ENCODE results near the gene CCDC57. TPM values are rescaled to one million over a fixed set of nuclear protein-coding genes. Genes with fewer than 3 reads are reported as not detected.

Gene CCDC57
- total RNA-seq, 1 experiment from 2014 or later, result 8.4 TPM

GRCh38 chr17:82173351-82174041, 39.1 kb downstream of the CCDC57 start:
- no peak for DNase-seq (ENCODE audit: low read depth)
- in situ Hi-C loops (cut with HindIII; ENCODE audit: low pct_unique_long_range_greater_than_20kb, low sequenced_read_pairs), result no loop called here

- in situ Hi-C loops (cut with HindIII; ENCODE audit: low pct_unique_long_range_greater_than_20kb, low sequenced_read_pairs), result no loop called here
- DNase-seq (ENCODE audit: low read depth), result no peak
Measured at GRCh38 chr17:82172486-82173160, 40.0 kb downstream of the CCDC57 start.

- no peak for DNase-seq (ENCODE audit: low read depth)
- in situ Hi-C loops (cut with HindIII; ENCODE audit: low pct_unique_long_range_greater_than_20kb, low sequenced_read_pairs), result no loop called here
Measured at GRCh38 chr17:82171750-82172375, 40.8 kb downstream of the CCDC57 start.

- DNase-seq (ENCODE audit: low read depth), result peak; percentile 18
- in situ Hi-C loops (cut with HindIII; ENCODE audit: low pct_unique_long_range_greater_than_20kb, low sequenced_read_pairs), result no loop called here
Measured at GRCh38 chr17:82170412-82170961, 42.2 kb downstream of the CCDC57 start.

GRCh38 chr17:82168568-82168967, 44.1 kb downstream of the CCDC57 start:
- in situ Hi-C loops (cut with HindIII; ENCODE audit: low pct_unique_long_range_greater_than_20kb, low sequenced_read_pairs), result no loop called here
- no peak for DNase-seq (ENCODE audit: low read depth)

- in situ Hi-C loops (cut with HindIII; ENCODE audit: low pct_unique_long_range_greater_than_20kb, low sequenced_read_pairs), result no loop called here
- no peak for DNase-seq (ENCODE audit: low read depth)
Measured at GRCh38 chr17:82167028-82167427, 45.6 kb downstream of the CCDC57 start.

- in situ Hi-C loops (cut with HindIII; ENCODE audit: low pct_unique_long_range_greater_than_20kb, low sequenced_read_pairs), result no loop called here
- DNase-seq (ENCODE audit: low read depth), result no peak
Measured at GRCh38 chr17:82164853-82165252, 47.8 kb downstream of the CCDC57 start.

GRCh38 chr17:82161216-82161615, 51.4 kb downstream of the CCDC57 start:
- no peak for DNase-seq (ENCODE audit: low read depth)
- in situ Hi-C loops (cut with HindIII; ENCODE audit: low pct_unique_long_range_greater_than_20kb, low sequenced_read_pairs), result no loop called here

- in situ Hi-C loops (cut with HindIII; ENCODE audit: low pct_unique_long_range_greater_than_20kb, low sequenced_read_pairs), result no loop called here
- peak; percentile 45 for DNase-seq (ENCODE audit: low read depth)
Measured at GRCh38 chr17:82160075-82160474, 52.6 kb downstream of the CCDC57 start.

- in situ Hi-C loops (cut with HindIII; ENCODE audit: low pct_unique_long_range_greater_than_20kb, low sequenced_read_pairs), result no loop called here
- DNase-seq (ENCODE audit: low read depth), result no peak
Measured at GRCh38 chr17:82158825-82159224, 53.8 kb downstream of the CCDC57 start.

GRCh38 chr17:82157046-82158035, 55.3 kb downstream of the CCDC57 start:
- in situ Hi-C loops (cut with HindIII; ENCODE audit: low pct_unique_long_range_greater_than_20kb, low sequenced_read_pairs), result no loop called here
- DNase-seq (ENCODE audit: low read depth), result no peak

- in situ Hi-C loops (cut with HindIII; ENCODE audit: low pct_unique_long_range_greater_than_20kb, low sequenced_read_pairs), result no loop called here
Measured at GRCh38 chr17:82156284-82156925, 56.2 kb downstream of the CCDC57 start.

GRCh38 chr17:82155606-82156005, 57.0 kb downstream of the CCDC57 start:
- DNase-seq (ENCODE audit: low read depth), result no peak
- in situ Hi-C loops (cut with HindIII; ENCODE audit: low pct_unique_long_range_greater_than_20kb, low sequenced_read_pairs), result no loop called here

More at GRCh38 chr17:82156284-82156925, 56.2 kb downstream of the CCDC57 start:
- no peak for DNase-seq (ENCODE audit: low read depth)

GRCh38 chr17:82154881-82155331, 57.7 kb downstream of the CCDC57 start:
- in situ Hi-C loops (cut with HindIII; ENCODE audit: low pct_unique_long_range_greater_than_20kb, low sequenced_read_pairs), result no loop called here
- DNase-seq (ENCODE audit: low read depth), result no peak

- in situ Hi-C loops (cut with HindIII; ENCODE audit: low pct_unique_long_range_greater_than_20kb, low sequenced_read_pairs), result no loop called here
Measured at GRCh38 chr17:82153745-82154375, 58.8 kb downstream of the CCDC57 start.

GRCh38 chr17:82153295-82153691, 59.3 kb downstream of the CCDC57 start:
- no peak for DNase-seq (ENCODE audit: low read depth)
- in situ Hi-C loops (cut with HindIII; ENCODE audit: low pct_unique_long_range_greater_than_20kb, low sequenced_read_pairs), result no loop called here

More at GRCh38 chr17:82153745-82154375, 58.8 kb downstream of the CCDC57 start:
- DNase-seq (ENCODE audit: low read depth), result peak; percentile 62
